Measurements from ENCODE around the gene MYH1. TPM values are rescaled to one million over a fixed set of nuclear protein-coding genes. Genes with fewer than 3 reads are reported as not detected.

The MYH1 gene
- total and polyA plus RNA-seq, 2 experiments from 2014 or later: not detected

DNA sequence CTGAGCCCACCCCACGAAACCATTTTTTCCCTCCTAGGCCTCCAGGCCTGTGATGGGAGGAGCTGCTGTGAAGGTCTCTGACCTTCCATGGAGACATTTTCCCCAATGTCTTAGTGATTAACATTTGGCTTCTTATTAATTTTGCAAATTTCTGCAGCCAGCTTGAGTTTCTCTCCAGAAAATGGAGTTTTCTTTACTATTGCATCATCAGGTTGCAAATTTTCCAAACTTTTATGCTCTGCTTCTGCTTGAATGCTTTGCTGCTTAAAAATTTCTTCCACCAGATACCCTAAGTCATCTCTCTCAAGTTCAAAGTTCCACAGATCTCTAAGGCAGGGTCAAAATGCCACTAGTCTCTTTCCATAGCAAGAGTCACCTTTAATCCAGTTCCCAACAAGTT lies 36.1 kb downstream of the MYH1 start (continued):
- TF ChIP-seq, protein P1, sequence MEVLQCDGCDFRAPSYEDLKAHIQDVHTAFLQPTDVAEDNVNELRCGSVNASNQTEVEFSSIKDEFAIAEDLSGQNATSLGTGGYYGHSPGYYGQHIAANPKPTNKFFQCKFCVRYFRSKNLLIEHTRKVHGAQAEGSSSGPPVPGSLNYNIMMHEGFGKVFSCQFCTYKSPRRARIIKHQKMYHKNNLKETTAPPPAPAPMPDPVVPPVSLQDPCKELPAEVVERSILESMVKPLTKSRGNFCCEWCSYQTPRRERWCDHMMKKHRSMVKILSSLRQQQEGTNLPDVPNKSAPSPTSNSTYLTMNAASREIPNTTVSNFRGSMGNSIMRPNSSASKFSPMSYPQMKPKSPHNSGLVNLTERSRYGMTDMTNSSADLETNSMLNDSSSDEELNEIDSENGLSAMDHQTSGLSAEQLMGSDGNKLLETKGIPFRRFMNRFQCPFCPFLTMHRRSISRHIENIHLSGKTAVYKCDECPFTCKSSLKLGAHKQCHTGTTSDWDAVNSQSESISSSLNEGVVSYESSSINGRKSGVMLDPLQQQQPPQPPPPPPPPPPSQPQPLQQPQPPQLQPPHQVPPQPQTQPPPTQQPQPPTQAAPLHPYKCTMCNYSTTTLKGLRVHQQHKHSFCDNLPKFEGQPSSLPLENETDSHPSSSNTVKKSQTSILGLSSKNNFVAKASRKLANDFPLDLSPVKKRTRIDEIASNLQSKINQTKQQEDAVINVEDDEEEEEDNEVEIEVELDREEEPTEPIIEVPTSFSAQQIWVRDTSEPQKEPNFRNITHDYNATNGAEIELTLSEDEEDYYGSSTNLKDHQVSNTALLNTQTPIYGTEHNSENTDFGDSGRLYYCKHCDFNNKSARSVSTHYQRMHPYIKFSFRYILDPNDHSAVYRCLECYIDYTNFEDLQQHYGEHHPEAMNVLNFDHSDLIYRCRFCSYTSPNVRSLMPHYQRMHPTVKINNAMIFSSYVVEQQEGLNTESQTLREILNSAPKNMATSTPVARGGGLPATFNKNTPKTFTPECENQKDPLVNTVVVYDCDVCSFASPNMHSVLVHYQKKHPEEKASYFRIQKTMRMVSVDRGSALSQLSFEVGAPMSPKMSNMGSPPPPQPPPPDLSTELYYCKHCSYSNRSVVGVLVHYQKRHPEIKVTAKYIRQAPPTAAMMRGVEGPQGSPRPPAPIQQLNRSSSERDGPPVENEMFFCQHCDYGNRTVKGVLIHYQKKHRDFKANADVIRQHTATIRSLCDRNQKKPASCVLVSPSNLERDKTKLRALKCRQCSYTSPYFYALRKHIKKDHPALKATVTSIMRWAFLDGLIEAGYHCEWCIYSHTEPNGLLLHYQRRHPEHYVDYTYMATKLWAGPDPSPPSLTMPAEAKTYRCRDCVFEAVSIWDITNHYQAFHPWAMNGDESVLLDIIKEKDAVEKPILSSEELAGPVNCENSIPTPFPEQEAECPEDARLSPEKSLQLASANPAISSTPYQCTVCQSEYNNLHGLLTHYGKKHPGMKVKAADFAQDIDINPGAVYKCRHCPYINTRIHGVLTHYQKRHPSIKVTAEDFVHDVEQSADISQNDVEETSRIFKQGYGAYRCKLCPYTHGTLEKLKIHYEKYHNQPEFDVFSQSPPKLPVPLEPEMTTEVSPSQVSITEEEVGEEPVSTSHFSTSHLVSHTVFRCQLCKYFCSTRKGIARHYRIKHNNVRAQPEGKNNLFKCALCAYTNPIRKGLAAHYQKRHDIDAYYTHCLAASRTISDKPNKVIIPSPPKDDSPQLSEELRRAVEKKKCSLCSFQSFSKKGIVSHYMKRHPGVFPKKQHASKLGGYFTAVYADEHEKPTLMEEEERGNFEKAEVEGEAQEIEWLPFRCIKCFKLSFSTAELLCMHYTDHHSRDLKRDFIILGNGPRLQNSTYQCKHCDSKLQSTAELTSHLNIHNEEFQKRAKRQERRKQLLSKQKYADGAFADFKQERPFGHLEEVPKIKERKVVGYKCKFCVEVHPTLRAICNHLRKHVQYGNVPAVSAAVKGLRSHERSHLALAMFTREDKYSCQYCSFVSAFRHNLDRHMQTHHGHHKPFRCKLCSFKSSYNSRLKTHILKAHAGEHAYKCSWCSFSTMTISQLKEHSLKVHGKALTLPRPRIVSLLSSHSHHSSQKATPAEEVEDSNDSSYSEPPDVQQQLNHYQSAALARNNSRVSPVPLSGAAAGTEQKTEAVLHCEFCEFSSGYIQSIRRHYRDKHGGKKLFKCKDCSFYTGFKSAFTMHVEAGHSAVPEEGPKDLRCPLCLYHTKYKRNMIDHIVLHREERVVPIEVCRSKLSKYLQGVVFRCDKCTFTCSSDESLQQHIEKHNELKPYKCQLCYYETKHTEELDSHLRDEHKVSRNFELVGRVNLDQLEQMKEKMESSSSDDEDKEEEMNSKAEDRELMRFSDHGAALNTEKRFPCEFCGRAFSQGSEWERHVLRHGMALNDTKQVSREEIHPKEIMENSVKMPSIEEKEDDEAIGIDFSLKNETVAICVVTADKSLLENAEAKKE (CRISPR knock-in tag; IDR thresholded peaks at IDR 0.05): no peak
- no peak for TF ChIP-seq POLR2AphosphoS5 (IDR thresholded peaks at IDR 0.05; ENCODE audit: low read depth)
- TF ChIP-seq, protein P2, sequence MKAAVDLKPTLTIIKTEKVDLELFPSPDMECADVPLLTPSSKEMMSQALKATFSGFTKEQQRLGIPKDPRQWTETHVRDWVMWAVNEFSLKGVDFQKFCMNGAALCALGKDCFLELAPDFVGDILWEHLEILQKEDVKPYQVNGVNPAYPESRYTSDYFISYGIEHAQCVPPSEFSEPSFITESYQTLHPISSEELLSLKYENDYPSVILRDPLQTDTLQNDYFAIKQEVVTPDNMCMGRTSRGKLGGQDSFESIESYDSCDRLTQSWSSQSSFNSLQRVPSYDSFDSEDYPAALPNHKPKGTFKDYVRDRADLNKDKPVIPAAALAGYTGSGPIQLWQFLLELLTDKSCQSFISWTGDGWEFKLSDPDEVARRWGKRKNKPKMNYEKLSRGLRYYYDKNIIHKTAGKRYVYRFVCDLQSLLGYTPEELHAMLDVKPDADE (IDR thresholded peaks at IDR 0.05): no peak
- no peak for TF ChIP-seq NANOG (IDR thresholded peaks at IDR 0.05; ENCODE audit: borderline replicate concordance)
- TF ChIP-seq STAT1 (IDR thresholded peaks at IDR 0.05; ENCODE audit: unreplicated experiment): no peak
- no peak for TF ChIP-seq EZH2 (IDR thresholded peaks at IDR 0.05; ENCODE audit: low read depth, unreplicated experiment)
- TF ChIP-seq ZNF331 (CRISPR knock-in tag; IDR thresholded peaks at IDR 0.05; ENCODE audit: low read depth): no peak
- no peak for TF ChIP-seq ZNF114 (CRISPR knock-in tag; IDR thresholded peaks at IDR 0.05)
- TF ChIP-seq, protein P3, sequence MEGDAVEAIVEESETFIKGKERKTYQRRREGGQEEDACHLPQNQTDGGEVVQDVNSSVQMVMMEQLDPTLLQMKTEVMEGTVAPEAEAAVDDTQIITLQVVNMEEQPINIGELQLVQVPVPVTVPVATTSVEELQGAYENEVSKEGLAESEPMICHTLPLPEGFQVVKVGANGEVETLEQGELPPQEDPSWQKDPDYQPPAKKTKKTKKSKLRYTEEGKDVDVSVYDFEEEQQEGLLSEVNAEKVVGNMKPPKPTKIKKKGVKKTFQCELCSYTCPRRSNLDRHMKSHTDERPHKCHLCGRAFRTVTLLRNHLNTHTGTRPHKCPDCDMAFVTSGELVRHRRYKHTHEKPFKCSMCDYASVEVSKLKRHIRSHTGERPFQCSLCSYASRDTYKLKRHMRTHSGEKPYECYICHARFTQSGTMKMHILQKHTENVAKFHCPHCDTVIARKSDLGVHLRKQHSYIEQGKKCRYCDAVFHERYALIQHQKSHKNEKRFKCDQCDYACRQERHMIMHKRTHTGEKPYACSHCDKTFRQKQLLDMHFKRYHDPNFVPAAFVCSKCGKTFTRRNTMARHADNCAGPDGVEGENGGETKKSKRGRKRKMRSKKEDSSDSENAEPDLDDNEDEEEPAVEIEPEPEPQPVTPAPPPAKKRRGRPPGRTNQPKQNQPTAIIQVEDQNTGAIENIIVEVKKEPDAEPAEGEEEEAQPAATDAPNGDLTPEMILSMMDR (conservative IDR thresholded peaks at IDR 0.05; ENCODE audit: low read depth in 2 of 2): no peak
- no peak for TF ChIP-seq EZH2phosphoT487 (IDR thresholded peaks at IDR 0.05; ENCODE audit: unreplicated experiment)
